ENCODE results near the gene TRIOBP.
"Not testable (repeated sequence)": the region's sequence is repeated elsewhere in the genome, so short reads cannot be mapped to it uniquely, and the experiment has no call there.

TRIOBP gene

DNA sequence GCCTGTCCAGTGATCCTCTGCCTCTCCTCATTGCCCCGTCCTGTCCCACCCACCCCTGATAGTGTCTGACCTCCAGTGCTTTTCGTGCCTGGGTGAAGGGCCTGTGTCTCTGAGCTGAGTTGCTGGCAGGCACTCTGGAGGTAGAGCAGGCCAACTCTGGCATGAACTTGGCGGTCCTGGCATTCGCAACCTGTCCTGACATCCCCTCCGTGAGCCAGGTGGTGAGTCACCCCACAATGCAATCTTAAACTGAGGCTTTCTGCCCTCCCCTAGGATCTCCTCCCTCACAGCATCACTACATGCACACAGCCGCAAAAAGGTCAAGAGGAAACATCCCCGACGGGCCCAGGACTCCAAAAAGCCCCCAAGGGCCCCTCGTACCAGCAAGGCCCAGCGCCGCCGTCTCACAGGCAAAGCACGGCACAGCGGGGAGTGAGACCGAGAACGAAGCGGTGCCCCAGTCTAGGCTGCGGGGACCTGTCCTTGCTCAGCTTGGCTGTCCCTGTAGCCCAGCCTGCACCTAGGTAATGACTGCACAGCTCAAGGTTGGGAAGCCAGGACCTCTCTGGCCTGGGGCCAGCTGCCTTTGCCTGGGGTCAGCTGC lies 5.8 kb upstream of the TRIOBP start:
- DNase-seq = no peak

DNA sequence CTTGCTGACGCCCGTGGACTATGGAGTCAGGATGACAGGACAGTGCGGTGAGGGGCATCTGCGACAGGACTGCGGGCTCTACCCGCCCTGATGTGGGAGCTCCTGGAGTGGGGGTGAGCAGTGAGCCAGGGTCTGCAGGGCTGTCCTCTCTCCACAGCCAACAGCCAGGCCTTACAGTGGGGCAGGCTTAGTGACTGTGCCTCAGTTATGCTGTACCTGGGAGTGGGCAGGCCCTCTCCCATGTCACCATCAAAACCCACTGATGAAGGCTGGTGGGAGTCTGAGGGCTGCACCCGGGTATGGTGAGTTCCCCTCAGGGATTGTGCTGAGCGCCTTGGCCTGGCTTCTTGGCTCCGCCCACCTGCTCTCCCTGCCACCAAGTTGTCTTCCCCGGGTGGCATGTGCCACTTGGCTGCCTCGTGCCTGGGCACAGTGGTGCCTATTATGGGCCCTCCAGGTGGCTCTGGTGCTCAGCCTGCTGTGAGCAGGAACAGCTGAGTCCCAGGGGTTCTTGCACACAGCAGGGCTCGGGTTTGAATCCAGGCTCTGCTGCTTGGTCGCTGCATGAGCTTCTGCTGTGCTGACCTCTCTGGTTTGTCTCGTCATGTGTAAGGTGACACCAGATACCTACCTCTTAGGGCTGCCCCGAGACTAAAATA lies 4.1 kb upstream of the TRIOBP start:
- DNase-seq = no peak

DNA sequence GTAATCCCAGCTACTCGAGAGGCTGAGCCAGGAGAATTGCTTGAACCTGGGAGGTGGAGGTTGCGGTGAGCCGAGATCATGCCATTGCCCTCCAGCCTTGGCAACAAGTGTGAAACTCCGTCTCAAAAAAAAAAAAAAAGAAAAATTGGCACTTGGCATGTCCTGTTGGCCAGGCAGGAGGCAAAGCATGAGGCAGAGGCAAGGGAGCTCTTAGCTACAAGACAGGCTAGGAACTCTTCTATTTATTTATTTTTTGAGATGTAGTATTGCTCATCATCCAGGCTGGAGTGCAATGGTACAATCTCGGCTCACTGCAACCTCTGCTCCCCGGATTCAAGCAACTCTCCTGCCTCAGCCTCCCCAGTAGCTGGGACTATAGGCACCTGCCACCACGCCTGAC lies 2.7 kb upstream of the TRIOBP start:
- not testable (repeated sequence) for DNase-seq

DNA sequence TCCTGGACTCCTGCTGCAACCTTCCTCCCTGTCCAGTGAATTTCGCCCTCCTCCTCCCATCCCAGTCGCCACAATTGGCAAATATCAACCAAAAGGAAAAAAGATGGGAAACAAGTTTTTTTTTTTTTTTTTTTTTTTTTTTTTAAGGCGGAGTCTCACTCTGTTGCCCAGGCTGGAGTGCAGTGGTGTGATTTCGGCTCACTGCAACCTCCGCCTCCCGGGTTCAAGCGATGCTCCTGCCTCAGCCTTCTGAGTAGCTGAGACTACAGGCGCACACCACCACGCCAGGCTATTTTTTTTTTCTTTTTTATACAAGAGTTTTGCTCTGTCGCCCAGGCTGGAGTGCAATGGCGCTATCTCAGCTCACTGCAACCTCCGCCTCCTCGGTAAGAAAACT lies 590 bp upstream of the TRIOBP start:
- DNase-seq = not testable (repeated sequence)

DNA sequence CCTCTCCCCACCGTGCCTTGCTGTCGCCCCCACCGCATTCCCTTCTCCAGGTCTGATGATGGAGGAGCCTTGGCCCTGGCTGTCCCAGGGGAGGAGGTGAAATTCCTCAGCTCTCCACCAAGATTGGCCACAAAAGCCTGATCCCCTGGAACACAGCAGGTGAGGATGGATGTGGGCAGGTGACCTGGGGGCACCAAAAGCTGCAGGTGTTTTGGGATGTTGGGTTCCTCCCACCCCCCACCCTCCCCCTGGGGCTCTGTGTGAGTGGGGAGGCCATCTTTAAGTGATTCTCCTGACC lies 639 bp downstream of the TRIOBP start:
- DNase-seq = no peak

GRCh38 chr22:37701141-37701786 lies 4.4 kb downstream of the TRIOBP start:
- DNase-seq = no peak

GRCh38 chr22:37703906-37704305 lies 7.1 kb downstream of the TRIOBP start:
- no peak for DNase-seq

GRCh38 chr22:37704645-37705044 lies 7.8 kb downstream of the TRIOBP start:
- no peak for DNase-seq

DNA sequence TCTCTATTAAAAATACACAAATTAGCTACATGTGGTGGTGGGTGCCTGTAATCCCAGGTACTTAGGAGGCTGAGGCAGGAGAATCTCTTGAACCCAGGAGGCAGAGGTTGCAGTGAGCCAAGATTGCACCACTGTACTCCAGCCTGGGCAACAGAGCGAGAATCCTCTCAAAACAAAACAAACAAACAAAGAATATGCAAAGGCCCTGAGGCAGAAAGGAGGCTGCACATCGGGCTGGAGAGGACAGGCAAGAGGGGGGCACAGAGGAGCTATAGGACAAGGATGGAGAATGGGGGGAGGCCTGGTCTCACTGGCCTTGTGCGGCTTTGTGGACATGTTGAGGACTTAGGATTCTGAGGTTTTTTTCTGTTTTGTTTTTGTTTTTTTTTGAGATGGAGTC lies 8.4 kb downstream of the TRIOBP start:
- DNase-seq = no peak

- DNase-seq = no peak
Measured at GRCh38 chr22:37708580-37709444, 12.0 kb downstream of the TRIOBP start.

GRCh38 chr22:37709445-37709765 lies 12.6 kb downstream of the TRIOBP start:
- no peak for DNase-seq

DNA sequence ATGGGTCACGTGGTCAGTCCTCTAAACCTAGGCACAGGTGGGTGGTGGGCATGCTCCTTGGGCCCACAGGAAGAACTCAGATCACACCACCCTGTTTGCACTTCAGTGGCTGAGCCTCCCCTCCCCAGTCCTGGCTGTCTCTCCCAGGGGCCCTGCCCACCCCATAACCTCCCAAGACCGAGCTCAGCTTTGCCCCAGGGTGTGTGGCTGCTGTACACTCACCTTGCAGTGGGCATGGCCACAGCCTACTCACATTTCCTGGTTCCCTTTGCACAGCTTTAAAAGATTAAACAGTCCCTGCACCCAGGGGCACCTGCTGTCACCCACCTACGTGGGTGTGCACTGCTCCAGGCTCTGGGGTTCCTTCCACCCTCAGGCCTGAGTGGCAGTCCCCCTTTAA lies 13.8 kb downstream of the TRIOBP start:
- DNase-seq = no peak

- DNase-seq = no peak
Measured at GRCh38 chr22:37711490-37711889, 14.6 kb downstream of the TRIOBP start.

GRCh38 chr22:37713761-37714160 lies 16.9 kb downstream of the TRIOBP start:
- DNase-seq = no peak

- no peak for DNase-seq
Measured at GRCh38 chr22:37714634-37715033, 17.8 kb downstream of the TRIOBP start.

DNA sequence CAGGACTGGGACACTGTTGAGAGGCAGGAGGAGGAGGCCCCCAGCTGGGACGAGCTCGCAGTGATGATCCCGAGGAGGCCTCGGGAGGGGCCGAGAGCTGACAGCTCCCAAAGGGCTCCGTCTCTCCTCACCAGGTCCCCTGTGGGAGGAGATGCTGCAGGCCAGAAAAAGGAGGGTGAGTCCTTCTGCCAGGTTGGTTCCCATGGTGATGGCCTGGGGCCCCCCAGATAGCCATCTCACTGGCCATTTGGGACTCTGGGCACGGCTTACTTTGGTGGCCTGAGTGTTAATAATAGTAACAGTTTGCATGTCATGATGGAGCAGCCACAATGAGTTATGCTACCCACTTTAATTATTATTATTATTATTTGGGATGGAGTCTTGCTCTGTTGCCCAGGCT lies 18.9 kb downstream of the TRIOBP start:
- no peak for DNase-seq

DNA sequence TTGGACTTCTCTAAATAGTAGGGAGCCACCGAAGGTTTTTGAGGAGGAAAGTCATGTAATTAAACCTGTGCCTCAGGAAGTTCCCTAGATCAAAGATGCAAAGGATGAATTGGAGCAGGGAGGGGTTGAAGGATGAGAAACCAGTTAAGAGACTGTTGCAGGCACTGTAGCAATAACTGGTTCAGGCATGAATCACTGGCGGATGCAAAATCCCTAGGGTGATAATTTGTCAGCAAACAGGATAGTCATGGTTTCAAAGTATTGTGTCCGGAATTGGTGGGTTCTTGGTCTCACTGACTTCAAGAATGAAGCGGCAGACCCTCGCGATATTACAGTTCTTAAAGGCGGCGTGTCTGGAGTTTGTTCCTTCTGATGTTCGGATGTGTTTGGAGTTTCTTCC lies 19.9 kb downstream of the TRIOBP start:
- no peak for DNase-seq

DNA sequence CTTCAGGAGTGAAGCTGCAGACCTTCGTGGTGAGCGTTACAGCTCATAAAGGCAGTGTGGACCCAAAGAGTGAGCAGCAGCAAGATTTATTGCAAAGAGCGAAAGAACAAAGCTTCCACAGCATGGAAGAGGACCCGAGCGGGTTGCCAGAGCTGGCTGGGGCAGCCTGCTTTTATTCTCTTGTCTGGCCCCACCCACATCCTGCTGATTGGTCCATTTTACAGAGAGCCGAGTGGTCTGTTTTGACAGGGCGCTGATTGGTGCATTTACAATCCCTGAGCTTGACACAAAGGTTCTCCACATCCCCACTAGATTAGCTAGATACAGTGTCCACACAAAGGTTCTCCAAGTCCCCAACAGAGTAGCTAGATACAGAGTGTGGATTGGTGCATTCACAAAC lies 20.4 kb downstream of the TRIOBP start:
- not testable (repeated sequence) for DNase-seq

- DNase-seq = not testable (repeated sequence)
Measured at GRCh38 chr22:37717746-37718305, 21.0 kb downstream of the TRIOBP start.

GRCh38 chr22:37725551-37726240 lies 28.8 kb downstream of the TRIOBP start:
- DNase-seq = no peak

GRCh38 chr22:37726241-37726887 lies 29.5 kb downstream of the TRIOBP start:
- DNase-seq = no peak

DNA sequence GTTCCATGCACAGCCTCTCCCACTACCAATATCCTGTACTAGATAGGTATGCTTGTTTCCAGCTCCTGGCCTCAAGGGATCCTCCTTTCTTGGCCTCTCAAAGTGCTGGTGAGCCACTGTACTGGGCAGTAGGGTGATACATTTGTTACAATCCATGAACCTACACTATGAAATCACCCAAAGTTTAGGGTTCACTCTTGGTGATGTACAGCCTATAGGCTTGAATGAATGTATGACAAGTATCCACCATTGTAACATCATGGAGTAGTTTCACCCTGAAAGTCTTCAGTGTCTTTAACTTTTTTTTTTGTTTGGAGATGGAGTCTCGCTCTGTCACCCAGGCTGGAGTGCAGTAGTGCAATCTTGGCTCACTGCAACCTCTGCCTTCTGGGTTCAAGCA lies 31.8 kb downstream of the TRIOBP start:
- no peak for DNase-seq
